H7 (cell line): ENCODE results near the gene SGMS1. TPM values are rescaled to one million over a fixed set of nuclear protein-coding genes. Genes with fewer than 3 reads are reported as not detected.

Source experiments
- DNase-seq: peaks from one replicate; pipeline ENCODE4 v3.0.0; 2012
- H3K27me3 ChIP-seq: 2 replicates; pipeline ENCODE4 v1.6.0; 2011; ENCODE audit warnings: mild to moderate bottlenecking, low read length; ENCODE audit not compliant: control insufficient read depth, insufficient read depth
- H3K36me3 ChIP-seq: replicated peaks from 2 replicates; pipeline ENCODE4 v1.5.1; 2011; ENCODE audit warnings: low read length; ENCODE audit not compliant: control insufficient read depth, insufficient read depth
- H3K4me3 ChIP-seq: 2 replicates; pipeline ENCODE4 v1.5.1; 2011; ENCODE audit warnings: low read depth, mild to moderate bottlenecking, control low read depth, low read length, moderate library complexity; ENCODE audit not compliant: insufficient read depth
- total RNA-seq: library from RNA; depleted of rRNA; stranded (reverse); fragments of >200 nt; shearing (Covaris generic); gene quantifications from 2 replicates; pipeline ENCODE4 v1.2.3, GENCODE V29; 2014

Gene SGMS1
- total RNA-seq, 1 experiment from 2014 or later: 19.4 TPM

DNA sequence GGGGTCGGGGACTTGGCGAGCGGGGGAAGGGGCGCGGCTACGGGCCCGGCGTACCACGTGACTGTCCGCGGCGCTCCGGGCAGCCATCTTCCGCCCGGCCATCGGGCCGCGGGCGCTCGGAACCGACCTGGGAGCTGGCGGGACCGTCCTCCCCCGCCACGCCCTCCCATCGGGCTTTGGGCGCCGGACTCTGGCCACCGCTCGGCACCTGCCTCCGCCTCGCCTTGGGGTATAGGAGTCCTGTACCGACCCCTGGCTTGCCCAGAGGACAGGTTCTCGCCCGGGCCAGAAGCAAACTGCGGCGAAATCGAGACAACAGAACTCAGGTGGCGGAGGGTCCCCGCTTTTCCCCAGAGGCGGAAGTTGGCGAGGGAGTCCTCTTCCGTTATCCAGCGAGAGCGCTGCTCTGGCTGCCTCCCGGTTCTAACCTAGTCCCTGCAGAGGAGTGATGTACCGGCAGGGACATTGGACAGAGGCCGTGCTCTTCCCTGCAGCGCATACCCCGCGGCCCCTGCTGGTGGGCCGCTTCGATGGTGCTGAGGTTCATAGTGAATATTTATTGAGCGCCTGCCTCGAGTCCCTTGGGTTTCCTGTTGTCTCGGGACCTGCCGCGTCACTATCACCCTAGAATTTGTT, 1.2 kb upstream of the SGMS1 start:
- H3K4me3 ChIP-seq: peak overlapping the region; percentile 84
- no peaks in the 10 kb centered on the region for H3K36me3 ChIP-seq
- DNase-seq: peak; percentile 92
- peaks cover 7% of the 10 kb centered on the region for H3K27me3 ChIP-seq

DNA sequence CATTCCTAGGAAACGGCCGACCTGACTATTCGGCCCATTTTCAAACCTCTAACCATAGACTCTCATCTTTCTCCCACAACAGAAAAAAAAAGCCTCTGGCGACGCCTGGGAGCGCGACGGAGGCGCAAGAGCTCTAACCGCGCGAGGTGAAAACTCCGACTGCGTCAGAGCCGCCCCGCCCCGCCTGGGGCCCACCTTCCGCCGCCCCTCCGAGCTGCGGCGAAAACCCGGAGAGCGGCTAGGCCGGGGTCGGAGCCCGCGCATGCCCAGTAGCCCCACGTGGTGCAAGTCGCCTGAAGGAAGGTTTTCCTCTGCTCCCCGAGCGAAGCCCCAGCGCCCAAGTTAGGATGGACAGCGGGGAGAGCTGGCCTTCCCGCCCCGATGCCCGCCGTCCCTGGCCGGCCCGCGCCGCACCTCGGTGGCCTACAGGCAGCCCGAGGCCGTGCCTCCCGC, 683 bp upstream of the SGMS1 start:
- DNase-seq: peak; percentile 96
- peaks cover 7% of the 10 kb centered on the region for H3K27me3 ChIP-seq
- no peaks in the 10 kb centered on the region for H3K36me3 ChIP-seq
- peak overlapping the region; percentile 84 for H3K4me3 ChIP-seq

DNA sequence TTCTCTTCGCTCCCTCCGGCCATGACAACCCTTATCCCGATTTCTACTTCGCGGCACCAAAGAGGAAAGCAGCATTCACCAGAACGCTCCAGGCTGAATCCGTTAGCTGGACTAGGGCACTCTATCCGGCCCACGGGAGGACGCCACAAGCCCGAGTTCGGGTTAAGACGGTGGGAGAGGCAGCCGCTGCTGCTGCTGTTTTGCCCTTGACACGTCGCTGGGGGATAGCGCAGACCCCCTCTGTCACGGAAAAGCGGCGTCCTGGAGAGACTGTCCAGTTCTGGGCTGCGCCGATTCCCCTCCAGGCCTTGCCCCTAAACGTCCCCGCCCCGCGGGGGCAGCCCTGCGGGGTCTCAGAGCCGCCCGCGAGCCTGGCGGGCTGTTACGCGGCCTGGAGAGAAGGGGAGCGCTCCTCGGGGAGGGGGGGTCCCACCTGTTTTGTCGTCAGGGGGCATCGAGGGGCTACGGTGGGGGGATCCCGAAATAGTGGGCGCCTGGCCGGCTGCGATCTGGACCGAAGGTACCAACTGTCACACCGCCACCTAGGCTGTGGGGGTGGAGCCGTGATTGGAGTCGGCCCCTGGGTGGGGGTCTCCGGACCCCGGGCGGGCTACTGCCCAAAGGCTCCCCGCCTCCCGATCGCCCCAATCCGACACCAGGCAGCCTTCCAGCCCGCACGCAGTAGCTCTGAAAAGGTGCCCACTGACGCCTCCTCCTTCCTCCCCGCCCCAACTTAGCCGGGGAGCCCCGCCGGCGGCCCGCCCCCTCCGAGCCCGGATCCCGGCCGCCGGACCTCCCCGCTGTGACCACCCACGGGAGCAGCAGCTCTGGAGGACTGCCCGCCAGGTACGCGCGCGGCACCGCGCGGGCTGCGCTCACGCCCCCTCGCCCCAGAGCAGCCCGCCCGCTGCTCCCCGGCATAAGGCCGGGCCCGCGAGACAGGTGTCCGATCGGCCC, 772 bp downstream of the SGMS1 start:
- H3K36me3 ChIP-seq: no peaks in the 10 kb centered on the region
- peaks cover 7% of the 10 kb centered on the region for H3K27me3 ChIP-seq
- peak; percentile 66 for DNase-seq
- peak overlapping the region; percentile 84 for H3K4me3 ChIP-seq

DNA sequence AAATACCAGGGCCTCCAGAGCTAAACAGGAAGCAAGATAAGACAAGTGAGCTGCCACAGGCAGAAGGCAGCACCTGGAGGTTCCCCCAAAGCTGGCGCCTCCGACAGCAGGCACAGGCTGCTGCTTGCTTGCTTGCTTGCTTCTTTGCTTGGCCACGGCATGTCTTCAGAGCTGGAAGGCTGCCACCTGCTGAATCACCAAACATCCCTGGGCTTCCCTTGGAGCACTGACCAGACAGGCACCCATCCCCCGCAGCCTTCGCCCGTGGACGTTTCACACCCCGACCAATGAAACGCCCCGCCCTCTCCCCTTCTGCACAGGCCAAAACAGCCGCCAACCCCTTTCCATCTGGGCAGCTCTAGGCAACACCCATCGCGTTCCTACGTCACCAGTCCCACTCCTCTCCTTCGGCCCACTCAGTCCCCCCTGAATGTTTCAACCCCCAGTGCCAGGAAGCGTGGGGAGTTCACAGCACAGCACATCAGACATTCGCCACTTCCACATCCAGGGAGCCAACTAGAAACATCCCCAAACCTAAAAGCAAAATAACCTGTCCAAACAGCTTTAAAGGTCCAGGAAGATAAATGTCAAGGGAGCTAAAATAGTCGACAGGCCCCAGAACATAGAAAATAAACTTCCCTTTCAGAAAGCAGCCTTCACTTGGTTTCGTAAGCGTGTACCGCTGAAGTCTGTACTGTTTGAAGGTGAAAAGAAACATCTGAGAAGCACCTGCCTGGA, 1.6 kb downstream of the SGMS1 start:
- peaks cover 7% of the 10 kb centered on the region for H3K27me3 ChIP-seq
- peak; percentile 61 for DNase-seq
- H3K4me3 ChIP-seq: peak overlapping the region; percentile 84
- H3K36me3 ChIP-seq: no peaks in the 10 kb centered on the region

DNA sequence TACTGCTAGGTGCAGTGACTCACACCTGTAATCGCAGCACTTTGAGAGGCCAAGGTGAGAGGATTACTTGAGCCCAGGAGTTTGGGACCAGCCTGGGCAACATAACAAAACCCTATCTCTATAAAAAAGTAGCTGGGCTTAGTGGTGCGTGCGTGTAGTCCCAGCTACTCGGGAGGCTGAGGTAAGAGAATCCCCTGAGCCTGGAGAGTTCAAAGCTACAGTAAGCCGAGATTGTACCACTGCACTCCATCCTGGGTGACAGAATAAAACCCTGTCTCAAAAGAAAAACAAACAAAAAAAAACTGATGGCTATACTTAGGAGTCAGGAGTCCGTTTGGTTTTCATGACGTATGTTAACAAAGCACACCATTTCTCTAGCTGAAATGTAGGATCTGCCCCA, 2.9 kb downstream of the SGMS1 start:
- DNase-seq: no peak
- Histone ChIP-seq H3K4me3 (no peak overlapping the region), H3K27me3 (peaks cover 7% of the 10 kb centered on the region), H3K36me3 (no peaks in the 10 kb centered on the region)

DNA sequence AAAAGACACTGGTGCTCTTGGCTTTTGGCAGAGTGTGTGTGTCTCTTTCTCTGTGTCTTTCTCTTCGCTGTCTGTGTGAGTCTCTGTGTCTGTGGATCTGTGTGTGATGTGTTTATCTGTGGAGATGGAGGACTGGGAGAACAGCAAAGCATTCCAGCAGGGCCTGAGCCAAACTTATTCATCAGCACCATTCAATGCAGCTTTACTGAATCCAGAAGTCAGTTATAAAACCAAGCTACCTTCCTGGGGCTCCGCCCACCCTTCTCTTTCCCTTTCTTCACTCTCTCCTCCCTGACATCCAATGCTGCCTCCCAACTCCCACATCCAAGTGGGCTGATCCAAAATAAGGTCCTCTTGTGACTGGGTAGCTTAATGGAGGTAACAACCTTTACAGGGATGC, 3.9 kb downstream of the SGMS1 start:
- Histone ChIP-seq H3K27me3 (peaks cover 7% of the 10 kb centered on the region), H3K4me3 (no peak overlapping the region), H3K36me3 (no peaks in the 10 kb centered on the region)
- peak; percentile 55 for DNase-seq

DNA sequence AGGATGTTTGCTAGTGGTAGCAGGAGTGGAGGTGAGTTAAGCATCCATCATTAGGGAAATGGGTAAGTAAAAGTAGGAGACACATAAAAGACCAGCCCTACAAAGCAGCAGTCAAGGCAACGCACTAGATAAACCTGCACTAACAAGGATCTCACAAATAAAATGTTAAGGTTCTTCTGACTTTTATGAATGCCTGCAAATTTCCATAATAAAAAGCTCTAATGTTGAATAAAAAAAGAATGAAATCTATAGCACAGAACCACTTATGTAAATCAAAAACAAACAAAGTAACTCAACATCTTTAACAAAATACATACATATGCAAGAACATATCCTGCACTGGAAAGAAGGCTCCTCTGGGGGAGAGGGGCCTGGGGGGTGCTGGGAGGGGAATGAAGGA, 4.6 kb downstream of the SGMS1 start:
- DNase-seq: peak; percentile 41
- Histone ChIP-seq H3K36me3 (no peaks in the 10 kb centered on the region), H3K4me3 (no peak overlapping the region), H3K27me3 (peaks cover 7% of the 10 kb centered on the region)

DNA sequence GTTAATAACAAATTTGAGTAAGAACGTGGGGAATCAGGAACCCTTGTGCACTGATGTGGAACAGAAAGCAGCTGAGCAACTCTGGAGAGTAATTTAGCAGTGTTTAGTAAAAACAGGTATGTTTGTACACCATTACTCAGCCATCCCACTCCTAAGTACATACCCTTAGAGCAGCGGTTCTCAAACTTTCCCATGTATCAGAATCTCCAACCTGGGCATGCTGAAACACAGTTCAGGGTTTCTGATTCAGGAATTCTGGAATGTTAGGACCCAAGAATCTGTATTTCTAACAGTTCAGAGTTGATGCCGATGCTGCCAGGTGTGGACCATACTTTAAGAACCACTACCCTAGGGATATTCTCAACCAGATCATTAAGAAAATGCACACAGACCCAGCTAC, 5.1 kb downstream of the SGMS1 start:
- H3K36me3 ChIP-seq: no peaks in the 10 kb centered on the region
- no peak for DNase-seq
- H3K27me3 ChIP-seq: peaks cover 7% of the 10 kb centered on the region
- no peak overlapping the region for H3K4me3 ChIP-seq

DNA sequence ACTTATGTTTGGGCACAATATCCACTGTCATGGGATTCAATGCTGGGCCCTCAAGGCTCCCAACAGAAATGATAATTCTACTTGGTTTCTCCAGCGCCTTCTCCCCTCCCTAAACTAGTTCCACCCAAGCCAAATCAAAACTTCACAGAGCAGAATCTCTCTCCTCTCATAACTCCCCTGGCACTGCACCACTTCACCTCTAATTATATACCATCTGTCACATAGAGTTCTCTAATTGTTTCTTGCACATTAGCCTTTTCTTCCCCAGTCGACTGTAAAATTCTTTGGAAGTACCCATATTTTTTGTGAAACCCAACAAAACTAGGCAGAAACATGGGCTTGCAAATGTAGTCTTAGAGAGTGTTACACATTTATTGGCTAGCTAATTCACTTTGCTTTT, 8.1 kb downstream of the SGMS1 start:
- no peak for DNase-seq
- Histone ChIP-seq H3K27me3 (no peaks in the 10 kb centered on the region), H3K4me3 (no peak overlapping the region), H3K36me3 (no peaks in the 10 kb centered on the region)

DNA sequence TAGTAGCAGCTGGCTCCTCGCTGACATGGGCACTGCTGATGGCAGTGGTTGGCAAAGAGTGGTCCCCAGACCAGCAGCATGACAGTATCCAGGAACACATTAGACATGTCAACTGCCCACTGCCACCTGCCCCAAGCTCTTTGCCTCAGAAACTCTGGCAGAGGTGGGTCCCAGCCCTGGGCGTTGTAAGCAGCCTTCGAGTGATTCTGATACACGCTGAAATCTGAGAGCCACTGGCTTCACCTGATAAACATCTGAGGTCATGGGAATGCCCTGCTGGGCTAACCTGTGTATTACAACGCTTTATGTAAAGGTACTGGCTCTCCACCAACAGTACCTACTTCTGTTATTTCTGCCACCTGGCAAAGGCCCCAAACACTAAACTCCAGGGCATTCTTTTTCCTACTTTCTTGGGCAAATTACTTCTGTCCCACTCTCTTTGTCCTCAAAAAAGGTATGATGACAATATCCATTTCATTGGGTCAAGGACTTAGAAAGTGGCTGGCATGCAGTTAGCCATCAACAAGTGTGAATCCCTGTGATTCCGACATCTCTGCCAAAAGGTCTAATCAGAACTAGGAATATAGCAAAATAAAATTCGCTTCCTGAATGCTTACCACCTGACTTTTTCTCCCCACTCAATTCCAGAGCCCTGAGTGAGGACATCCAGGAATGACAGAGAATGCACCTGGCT, 9.2 kb downstream of the SGMS1 start:
- H3K4me3 ChIP-seq: no peak overlapping the region
- DNase-seq: peak; percentile 53
- H3K27me3 ChIP-seq: no peaks in the 10 kb centered on the region
- H3K36me3 ChIP-seq: no peaks in the 10 kb centered on the region

DNA sequence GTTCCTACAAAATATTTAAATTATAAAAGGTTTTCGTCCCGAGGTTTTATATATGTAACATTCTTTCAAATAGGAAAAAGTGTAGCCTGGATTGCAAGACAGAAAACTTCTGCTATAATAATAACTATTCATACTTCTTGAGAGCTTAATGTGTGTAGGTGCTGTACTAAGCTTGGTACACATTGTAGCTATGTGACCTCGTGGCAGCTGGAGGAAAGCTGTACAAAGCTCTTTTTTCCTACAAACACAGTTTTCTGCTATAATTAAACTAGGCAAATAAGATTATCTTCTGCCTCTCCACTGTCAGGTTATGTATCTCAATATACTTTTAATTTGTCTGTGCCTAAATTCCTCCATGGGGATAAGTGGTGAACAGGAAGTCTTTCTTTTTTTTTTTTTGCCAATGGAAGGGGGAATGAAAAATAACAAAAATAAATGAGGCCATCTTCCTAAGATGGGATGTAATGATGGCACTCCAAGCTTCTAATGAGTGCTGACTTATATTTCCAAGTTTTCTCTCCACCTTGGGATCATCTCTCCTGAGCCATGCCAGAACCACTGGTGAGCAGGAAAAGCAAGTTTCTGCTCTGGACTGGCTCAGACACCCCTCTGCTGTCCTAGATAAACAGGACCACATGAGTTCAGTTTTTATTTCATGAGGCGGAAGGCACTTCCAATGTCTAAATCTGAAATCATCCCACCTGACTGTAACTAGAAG, 9.9 kb downstream of the SGMS1 start:
- H3K27me3 ChIP-seq: no peaks in the 10 kb centered on the region
- no peaks in the 10 kb centered on the region for H3K36me3 ChIP-seq
- no peak for DNase-seq
- no peak overlapping the region for H3K4me3 ChIP-seq

DNA sequence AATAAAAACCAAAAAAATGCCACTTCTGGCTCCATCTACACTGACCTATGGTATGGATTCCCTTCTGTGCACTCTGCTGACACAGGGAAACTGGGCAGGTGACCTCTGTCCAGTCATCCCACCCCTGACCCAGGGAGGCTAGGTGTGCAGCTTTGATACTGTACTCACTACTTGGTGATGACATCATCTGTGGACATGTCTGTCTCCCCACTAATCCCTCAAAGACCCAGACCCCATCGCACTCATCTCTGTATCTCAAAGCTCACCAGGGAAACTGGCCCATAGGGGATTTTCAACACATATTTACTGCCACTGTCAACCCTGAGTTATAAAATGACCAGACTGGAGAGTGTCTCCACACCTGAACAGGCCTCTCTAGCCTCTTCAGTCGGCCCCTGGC, 10.6 kb downstream of the SGMS1 start:
- no peak for DNase-seq
- Histone ChIP-seq H3K27me3 (no peaks in the 10 kb centered on the region), H3K4me3 (no peak overlapping the region), H3K36me3 (no peaks in the 10 kb centered on the region)

DNA sequence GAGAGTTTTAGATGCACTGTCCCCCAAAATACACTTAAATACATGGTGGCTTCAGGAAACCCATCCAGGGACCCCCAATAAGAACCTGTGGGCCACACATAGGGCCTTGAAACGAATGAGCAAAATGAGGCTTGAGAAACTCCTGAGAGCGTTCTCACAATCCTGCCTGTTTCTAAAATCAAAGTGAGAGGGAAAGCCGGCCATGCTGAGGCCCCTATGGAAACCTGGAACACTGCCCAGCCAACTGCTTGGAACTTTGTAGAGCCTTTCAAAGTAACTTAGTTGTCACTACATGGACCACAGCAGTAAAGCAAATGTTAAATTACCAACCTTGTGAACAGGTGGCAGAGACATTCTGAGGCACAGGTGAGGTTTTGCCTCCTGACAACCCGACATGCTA, 13.4 kb downstream of the SGMS1 start:
- Histone ChIP-seq H3K27me3 (no peaks in the 10 kb centered on the region), H3K36me3 (no peaks in the 10 kb centered on the region), H3K4me3 (no peak overlapping the region)
- DNase-seq: no peak
